ENCODE data around the gene CDC42BPA. TPM values are rescaled to one million over a fixed set of nuclear protein-coding genes. Genes with fewer than 3 reads are reported as not detected.
"Not testable (repeated sequence)": the region's sequence is repeated elsewhere in the genome, so short reads cannot be mapped to it uniquely, and the experiment has no call there.

The CDC42BPA gene
- total RNA-seq, 1 experiment from 2014 or later: 102 TPM

DNA sequence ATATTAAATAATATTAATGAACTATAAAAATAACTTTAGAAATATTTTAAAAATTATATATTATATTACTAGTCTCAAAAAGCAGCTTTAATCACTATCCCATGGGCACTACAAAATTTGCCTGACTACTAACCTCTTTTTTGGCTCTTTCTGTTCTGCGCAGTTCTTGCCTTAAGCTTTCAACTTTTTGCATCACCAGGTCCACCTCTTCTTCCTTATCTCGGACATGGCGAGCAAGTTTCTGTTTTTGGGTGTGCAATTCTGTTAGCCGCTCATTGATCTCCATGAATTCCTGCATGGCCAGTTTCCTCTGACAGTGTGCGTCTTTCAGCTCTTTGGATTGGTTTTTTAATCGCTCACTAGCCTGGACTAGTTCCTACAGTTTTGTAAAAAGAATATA lies 205.8 kb downstream of the CDC42BPA start:
- no peaks in the 10 kb centered on the region for H3K4me1 Mint-ChIP-seq (ENCODE audit: insufficient read depth, unreplicated experiment)
- no peak for DNase-seq (ENCODE audit: unreplicated experiment)
- H3K27ac Mint-ChIP-seq (ENCODE audit: low read depth, unreplicated experiment): no peak overlapping the region
- H3K27me3 Mint-ChIP-seq (ENCODE audit: insufficient read depth, unreplicated experiment): no peaks in the 10 kb centered on the region
- intact Hi-C loops (cut with micrococcal nuclease): no loop called here
- peaks cover 68% of the 10 kb centered on the region for H3K36me3 Mint-ChIP-seq (ENCODE audit: insufficient read depth, unreplicated experiment)
- no TSS peak for BruUV-seq (replicated peaks)
- no peak overlapping the region for H3K4me3 Mint-ChIP-seq (ENCODE audit: unreplicated experiment)
- H3K9me3 Mint-ChIP-seq (ENCODE audit: unreplicated experiment): peaks cover 12% of the 10 kb centered on the region
- TF ChIP-seq, protein P1, sequence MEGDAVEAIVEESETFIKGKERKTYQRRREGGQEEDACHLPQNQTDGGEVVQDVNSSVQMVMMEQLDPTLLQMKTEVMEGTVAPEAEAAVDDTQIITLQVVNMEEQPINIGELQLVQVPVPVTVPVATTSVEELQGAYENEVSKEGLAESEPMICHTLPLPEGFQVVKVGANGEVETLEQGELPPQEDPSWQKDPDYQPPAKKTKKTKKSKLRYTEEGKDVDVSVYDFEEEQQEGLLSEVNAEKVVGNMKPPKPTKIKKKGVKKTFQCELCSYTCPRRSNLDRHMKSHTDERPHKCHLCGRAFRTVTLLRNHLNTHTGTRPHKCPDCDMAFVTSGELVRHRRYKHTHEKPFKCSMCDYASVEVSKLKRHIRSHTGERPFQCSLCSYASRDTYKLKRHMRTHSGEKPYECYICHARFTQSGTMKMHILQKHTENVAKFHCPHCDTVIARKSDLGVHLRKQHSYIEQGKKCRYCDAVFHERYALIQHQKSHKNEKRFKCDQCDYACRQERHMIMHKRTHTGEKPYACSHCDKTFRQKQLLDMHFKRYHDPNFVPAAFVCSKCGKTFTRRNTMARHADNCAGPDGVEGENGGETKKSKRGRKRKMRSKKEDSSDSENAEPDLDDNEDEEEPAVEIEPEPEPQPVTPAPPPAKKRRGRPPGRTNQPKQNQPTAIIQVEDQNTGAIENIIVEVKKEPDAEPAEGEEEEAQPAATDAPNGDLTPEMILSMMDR (IDR thresholded peaks at IDR 0.05; ENCODE audit: unreplicated experiment): no peak
- CTCF ChIA-PET: interaction anchor here (0.9 to 1.3 kb wide), 3 partner anchors 19 to 324 kb away, joined by 3 to 6 read pairs (median 3); no protein-coding TSS in a partner anchor
- POLR2A ChIA-PET: interaction anchor here (0.6 to 2.4 kb wide), 5 partner anchors 17 to 1283 kb away, joined by 3 to 6 read pairs (median 3); no protein-coding TSS in a partner anchor

DNA sequence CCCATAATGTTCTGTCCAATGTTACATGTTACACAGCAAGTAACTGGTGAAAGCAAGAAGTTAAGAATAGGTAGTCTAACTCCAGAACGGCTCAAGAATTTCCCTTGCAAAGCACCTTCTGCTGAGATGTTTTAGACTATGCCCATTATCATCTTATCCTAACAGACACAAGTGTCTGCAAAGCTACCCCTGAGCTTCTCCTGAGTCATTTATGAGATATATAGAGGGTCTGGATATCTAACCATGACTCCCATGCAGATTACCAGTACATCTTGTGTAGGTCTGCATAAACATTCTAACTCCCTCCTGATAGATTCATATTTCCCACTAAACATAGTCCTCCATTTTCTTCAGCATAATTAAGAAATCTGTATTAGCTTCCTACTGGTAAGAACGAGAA lies 206.5 kb downstream of the CDC42BPA start:
- BruUV-seq (replicated peaks): no TSS peak
- H3K4me3 Mint-ChIP-seq (ENCODE audit: unreplicated experiment): no peak overlapping the region
- POLR2A ChIA-PET: interaction anchor here (0.6 to 2.4 kb wide), 3 partner anchors 18 to 188 kb away, joined by 3 to 6 read pairs (median 4); no protein-coding TSS in a partner anchor
- CTCF ChIA-PET: interaction anchor here (0.5 to 1.3 kb wide), 5 partner anchors 31 to 349 kb away, joined by 3 to 6 read pairs (median 3); no protein-coding TSS in a partner anchor
- no peak for DNase-seq (ENCODE audit: unreplicated experiment)
- intact Hi-C loops (cut with micrococcal nuclease): no loop called here
- H3K27me3 Mint-ChIP-seq (ENCODE audit: insufficient read depth, unreplicated experiment): no peaks in the 10 kb centered on the region
- peaks cover 75% of the 10 kb centered on the region for H3K36me3 Mint-ChIP-seq (ENCODE audit: insufficient read depth, unreplicated experiment)
- H3K27ac Mint-ChIP-seq (ENCODE audit: low read depth, unreplicated experiment): no peak overlapping the region
- peaks cover 16% of the 10 kb centered on the region for H3K9me3 Mint-ChIP-seq (ENCODE audit: unreplicated experiment)
- no peaks in the 10 kb centered on the region for H3K4me1 Mint-ChIP-seq (ENCODE audit: insufficient read depth, unreplicated experiment)
- TF ChIP-seq, protein P1 (IDR thresholded peaks at IDR 0.05; ENCODE audit: unreplicated experiment): no peak

DNA sequence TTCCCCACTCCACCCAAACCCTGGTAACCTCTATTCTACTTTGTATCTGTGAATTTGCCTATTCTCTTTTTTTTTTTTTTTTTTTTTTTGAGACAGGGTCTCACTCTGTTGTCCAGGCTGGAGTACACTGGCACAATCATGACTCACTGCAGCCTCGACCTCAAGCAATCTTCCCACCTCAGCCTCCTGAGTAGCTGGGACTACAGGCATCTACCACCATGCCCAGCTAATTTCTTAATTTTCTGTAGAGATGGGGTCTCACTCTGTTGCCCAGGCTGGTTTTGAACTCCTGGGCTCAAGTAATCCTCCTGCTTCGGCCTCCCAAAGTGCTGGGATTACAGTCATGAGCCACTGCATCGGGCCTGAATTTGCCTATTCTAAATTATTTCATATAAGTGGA lies 213.0 kb downstream of the CDC42BPA start:
- POLR2A ChIA-PET: interaction anchor here (1.9 kb wide), 1 partner anchor 47 kb away, joined by 6 read pairs; no protein-coding TSS in a partner anchor
- H3K27ac Mint-ChIP-seq (ENCODE audit: low read depth, unreplicated experiment); intact Hi-C loops (cut with micrococcal nuclease); H3K4me1 Mint-ChIP-seq (ENCODE audit: insufficient read depth, unreplicated experiment); H3K4me3 Mint-ChIP-seq (ENCODE audit: unreplicated experiment); DNase-seq (ENCODE audit: unreplicated experiment); BruUV-seq (replicated peaks); H3K27me3 Mint-ChIP-seq (ENCODE audit: insufficient read depth, unreplicated experiment): not testable (repeated sequence)
- Mint-ChIP-seq H3K9me3 (ENCODE audit: unreplicated experiment) (peaks cover 24% of the 10 kb centered on the region), H3K36me3 (ENCODE audit: insufficient read depth, unreplicated experiment) (peaks cover 62% of the 10 kb centered on the region)
- CTCF ChIA-PET: interaction anchor here (0.7 kb wide), 1 partner anchor 12 kb away, joined by 3 read pairs; no protein-coding TSS in a partner anchor

DNA sequence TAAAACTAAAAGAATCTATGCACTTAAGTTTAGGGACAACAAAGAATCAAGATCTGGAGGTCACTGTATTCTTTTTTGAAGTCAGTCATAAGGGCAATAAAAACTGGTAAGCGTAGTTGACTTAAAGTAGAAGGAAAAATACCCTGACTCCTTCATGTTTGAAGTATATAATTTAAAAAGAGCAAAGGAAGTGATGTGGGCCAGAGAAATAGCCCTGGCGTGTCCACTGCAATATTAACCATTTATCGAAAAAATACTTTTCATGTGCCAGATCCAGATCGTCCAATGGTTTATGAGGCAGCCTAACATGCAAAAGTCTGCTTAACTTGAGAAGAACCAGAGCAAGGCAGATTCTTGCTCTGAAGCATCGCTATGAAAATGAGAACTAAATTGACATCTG lies 216.2 kb downstream of the CDC42BPA start:
- Mint-ChIP-seq H3K27ac (ENCODE audit: low read depth, unreplicated experiment) (no peak overlapping the region), H3K36me3 (ENCODE audit: insufficient read depth, unreplicated experiment) (peaks cover 43% of the 10 kb centered on the region), H3K4me1 (ENCODE audit: insufficient read depth, unreplicated experiment) (no peaks in the 10 kb centered on the region), H3K9me3 (ENCODE audit: unreplicated experiment) (peaks cover 8% of the 10 kb centered on the region), H3K27me3 (ENCODE audit: insufficient read depth, unreplicated experiment) (no peaks in the 10 kb centered on the region), H3K4me3 (ENCODE audit: unreplicated experiment) (no peak overlapping the region)
- ChIA-PET CTCF (no interaction called here), POLR2A (no interaction called here)
- TF ChIP-seq, protein P1 (IDR thresholded peaks at IDR 0.05; ENCODE audit: unreplicated experiment): no peak
- DNase-seq (ENCODE audit: unreplicated experiment): no peak
- intact Hi-C loops (cut with micrococcal nuclease): no loop called here
- BruUV-seq (replicated peaks): no TSS peak
